GM18861 (cell line): ENCODE measurements around the gene TMEM52.

ENCODE experiments used
- ATAC-seq: cut with Tn5 transposase; IDR thresholded peaks from one replicate; pipeline ENCODE4 v1.9.1; 2021; ENCODE audit not compliant: unreplicated experiment

TMEM52 gene

GRCh38 chr1:1927751-1928150 is 8.7 kb upstream of the TMEM52 start:
- no peak for ATAC-seq

GRCh38 chr1:1926886-1927660 is 8.0 kb upstream of the TMEM52 start:
- ATAC-seq: no peak

GRCh38 chr1:1926346-1926811 is 7.3 kb upstream of the TMEM52 start:
- ATAC-seq: no peak

GRCh38 chr1:1925437-1926345 is 6.6 kb upstream of the TMEM52 start:
- ATAC-seq: no peak

- no peak for ATAC-seq
Measured at GRCh38 chr1:1924849-1925248, 5.8 kb upstream of the TMEM52 start.

- no peak for ATAC-seq
Measured at GRCh38 chr1:1924386-1924785, 5.3 kb upstream of the TMEM52 start.

- no peak for ATAC-seq
Measured at GRCh38 chr1:1922956-1923833, 4.1 kb upstream of the TMEM52 start.

GRCh38 chr1:1922702-1922955 is 3.5 kb upstream of the TMEM52 start:
- no peak for ATAC-seq

GRCh38 chr1:1921901-1922701 is 3.0 kb upstream of the TMEM52 start:
- no peak for ATAC-seq

- no peak for ATAC-seq
Measured at GRCh38 chr1:1921459-1921862, 2.4 kb upstream of the TMEM52 start.

GRCh38 chr1:1920608-1921458 is 1.8 kb upstream of the TMEM52 start:
- no peak for ATAC-seq

GRCh38 chr1:1920057-1920607 is 1.1 kb upstream of the TMEM52 start:
- ATAC-seq: no peak

- peak; percentile 81 for ATAC-seq
Measured at GRCh38 chr1:1919304-1920056, 401 bp upstream of the TMEM52 start.

GRCh38 chr1:1917995-1918900 is 831 bp downstream of the TMEM52 start:
- ATAC-seq: no peak

GRCh38 chr1:1917304-1917976 is 1.6 kb downstream of the TMEM52 start:
- no peak for ATAC-seq

GRCh38 chr1:1916851-1917251 is 2.2 kb downstream of the TMEM52 start:
- no peak for ATAC-seq
